ENCODE data around the gene PICALM.

- TF ChIP-seq CTCF (IDR thresholded peaks at IDR 0.05) (no peak), POLR2A (IDR thresholded peaks at IDR 0.05) (no peak)
Measured at GRCh38 chr11:86108191-86108590, 39.3 kb upstream of the PICALM start.

Measured in testis (tissue), 2 donors.